ENCODE measurements around the gene ZNF324. TPM values are rescaled to one million over a fixed set of nuclear protein-coding genes. Genes with fewer than 3 reads are reported as not detected.

The ZNF324 gene
- total and polyA plus RNA-seq, 2 of the 13 experiments (the other 11 are each of a cell fraction or from before 2014, with no cell fraction given) = 1.1 to 4.7 TPM

GRCh38 chr19:58513694-58514563 is 47.0 kb downstream of the ZNF324 start (continued):
- TF ChIP-seq, protein P1, sequence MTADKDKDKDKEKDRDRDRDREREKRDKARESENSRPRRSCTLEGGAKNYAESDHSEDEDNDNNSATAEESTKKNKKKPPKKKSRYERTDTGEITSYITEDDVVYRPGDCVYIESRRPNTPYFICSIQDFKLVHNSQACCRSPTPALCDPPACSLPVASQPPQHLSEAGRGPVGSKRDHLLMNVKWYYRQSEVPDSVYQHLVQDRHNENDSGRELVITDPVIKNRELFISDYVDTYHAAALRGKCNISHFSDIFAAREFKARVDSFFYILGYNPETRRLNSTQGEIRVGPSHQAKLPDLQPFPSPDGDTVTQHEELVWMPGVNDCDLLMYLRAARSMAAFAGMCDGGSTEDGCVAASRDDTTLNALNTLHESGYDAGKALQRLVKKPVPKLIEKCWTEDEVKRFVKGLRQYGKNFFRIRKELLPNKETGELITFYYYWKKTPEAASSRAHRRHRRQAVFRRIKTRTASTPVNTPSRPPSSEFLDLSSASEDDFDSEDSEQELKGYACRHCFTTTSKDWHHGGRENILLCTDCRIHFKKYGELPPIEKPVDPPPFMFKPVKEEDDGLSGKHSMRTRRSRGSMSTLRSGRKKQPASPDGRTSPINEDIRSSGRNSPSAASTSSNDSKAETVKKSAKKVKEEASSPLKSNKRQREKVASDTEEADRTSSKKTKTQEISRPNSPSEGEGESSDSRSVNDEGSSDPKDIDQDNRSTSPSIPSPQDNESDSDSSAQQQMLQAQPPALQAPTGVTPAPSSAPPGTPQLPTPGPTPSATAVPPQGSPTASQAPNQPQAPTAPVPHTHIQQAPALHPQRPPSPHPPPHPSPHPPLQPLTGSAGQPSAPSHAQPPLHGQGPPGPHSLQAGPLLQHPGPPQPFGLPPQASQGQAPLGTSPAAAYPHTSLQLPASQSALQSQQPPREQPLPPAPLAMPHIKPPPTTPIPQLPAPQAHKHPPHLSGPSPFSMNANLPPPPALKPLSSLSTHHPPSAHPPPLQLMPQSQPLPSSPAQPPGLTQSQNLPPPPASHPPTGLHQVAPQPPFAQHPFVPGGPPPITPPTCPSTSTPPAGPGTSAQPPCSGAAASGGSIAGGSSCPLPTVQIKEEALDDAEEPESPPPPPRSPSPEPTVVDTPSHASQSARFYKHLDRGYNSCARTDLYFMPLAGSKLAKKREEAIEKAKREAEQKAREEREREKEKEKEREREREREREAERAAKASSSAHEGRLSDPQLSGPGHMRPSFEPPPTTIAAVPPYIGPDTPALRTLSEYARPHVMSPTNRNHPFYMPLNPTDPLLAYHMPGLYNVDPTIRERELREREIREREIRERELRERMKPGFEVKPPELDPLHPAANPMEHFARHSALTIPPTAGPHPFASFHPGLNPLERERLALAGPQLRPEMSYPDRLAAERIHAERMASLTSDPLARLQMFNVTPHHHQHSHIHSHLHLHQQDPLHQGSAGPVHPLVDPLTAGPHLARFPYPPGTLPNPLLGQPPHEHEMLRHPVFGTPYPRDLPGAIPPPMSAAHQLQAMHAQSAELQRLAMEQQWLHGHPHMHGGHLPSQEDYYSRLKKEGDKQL (CRISPR knock-in tag; IDR thresholded peaks at IDR 0.05; ENCODE audit: low read depth) = 0 out of 2 replicates have a peak, but pooled peaks have one; percentile 35
- TF ChIP-seq, protein P2, sequence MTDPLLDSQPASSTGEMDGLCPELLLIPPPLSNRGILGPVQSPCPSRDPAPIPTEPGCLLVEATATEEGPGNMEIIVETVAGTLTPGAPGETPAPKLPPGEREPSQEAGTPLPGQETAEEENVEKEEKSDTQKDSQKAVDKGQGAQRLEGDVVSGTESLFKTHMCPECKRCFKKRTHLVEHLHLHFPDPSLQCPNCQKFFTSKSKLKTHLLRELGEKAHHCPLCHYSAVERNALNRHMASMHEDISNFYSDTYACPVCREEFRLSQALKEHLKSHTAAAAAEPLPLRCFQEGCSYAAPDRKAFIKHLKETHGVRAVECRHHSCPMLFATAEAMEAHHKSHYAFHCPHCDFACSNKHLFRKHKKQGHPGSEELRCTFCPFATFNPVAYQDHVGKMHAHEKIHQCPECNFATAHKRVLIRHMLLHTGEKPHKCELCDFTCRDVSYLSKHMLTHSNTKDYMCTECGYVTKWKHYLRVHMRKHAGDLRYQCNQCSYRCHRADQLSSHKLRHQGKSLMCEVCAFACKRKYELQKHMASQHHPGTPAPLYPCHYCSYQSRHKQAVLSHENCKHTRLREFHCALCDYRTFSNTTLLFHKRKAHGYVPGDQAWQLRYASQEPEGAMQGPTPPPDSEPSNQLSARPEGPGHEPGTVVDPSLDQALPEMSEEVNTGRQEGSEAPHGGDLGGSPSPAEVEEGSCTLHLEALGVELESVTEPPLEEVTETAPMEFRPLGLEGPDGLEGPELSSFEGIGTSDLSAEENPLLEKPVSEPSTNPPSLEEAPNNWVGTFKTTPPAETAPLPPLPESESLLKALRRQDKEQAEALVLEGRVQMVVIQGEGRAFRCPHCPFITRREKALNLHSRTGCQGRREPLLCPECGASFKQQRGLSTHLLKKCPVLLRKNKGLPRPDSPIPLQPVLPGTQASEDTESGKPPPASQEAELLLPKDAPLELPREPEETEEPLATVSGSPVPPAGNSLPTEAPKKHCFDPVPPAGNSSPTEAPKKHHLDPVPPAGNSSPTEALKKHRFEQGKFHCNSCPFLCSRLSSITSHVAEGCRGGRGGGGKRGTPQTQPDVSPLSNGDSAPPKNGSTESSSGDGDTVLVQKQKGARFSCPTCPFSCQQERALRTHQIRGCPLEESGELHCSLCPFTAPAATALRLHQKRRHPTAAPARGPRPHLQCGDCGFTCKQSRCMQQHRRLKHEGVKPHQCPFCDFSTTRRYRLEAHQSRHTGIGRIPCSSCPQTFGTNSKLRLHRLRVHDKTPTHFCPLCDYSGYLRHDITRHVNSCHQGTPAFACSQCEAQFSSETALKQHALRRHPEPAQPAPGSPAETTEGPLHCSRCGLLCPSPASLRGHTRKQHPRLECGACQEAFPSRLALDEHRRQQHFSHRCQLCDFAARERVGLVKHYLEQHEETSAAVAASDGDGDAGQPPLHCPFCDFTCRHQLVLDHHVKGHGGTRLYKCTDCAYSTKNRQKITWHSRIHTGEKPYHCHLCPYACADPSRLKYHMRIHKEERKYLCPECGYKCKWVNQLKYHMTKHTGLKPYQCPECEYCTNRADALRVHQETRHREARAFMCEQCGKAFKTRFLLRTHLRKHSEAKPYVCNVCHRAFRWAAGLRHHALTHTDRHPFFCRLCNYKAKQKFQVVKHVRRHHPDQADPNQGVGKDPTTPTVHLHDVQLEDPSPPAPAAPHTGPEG (CRISPR knock-in tag; IDR thresholded peaks at IDR 0.05) = peak; percentile 53; the same call in 1 of the 2 replicates
- TF ChIP-seq SATB2 (CRISPR knock-in tag; IDR thresholded peaks at IDR 0.05) (no peak), CCDC6 (CRISPR knock-in tag; IDR thresholded peaks at IDR 0.05) (peak; percentile 93; the same call in 1 of the 2 replicates), ATF6 (CRISPR knock-in tag; conservative IDR thresholded peaks at IDR 0.05) (no peak), ZFX (CRISPR knock-in tag; IDR thresholded peaks at IDR 0.05; ENCODE audit: low read depth) (peak; percentile 91), NAIF1 (CRISPR knock-in tag; IDR thresholded peaks at IDR 0.05; ENCODE audit: borderline replicate concordance) (peak; percentile 98), NR2C2 (CRISPR knock-in tag; IDR thresholded peaks at IDR 0.05; ENCODE audit: borderline replicate concordance) (peak; percentile 52; the same call in 1 of the 2 replicates), FOSL2 (CRISPR knock-in tag; IDR thresholded peaks at IDR 0.05) (peak; percentile 17; the same call in 1 of the 2 replicates), ZNF34 (CRISPR knock-in tag; IDR thresholded peaks at IDR 0.05; ENCODE audit: borderline replicate concordance) (0 out of 2 replicates have a peak, but pooled peaks have one; percentile 46)
- TF ChIP-seq, protein P3, sequence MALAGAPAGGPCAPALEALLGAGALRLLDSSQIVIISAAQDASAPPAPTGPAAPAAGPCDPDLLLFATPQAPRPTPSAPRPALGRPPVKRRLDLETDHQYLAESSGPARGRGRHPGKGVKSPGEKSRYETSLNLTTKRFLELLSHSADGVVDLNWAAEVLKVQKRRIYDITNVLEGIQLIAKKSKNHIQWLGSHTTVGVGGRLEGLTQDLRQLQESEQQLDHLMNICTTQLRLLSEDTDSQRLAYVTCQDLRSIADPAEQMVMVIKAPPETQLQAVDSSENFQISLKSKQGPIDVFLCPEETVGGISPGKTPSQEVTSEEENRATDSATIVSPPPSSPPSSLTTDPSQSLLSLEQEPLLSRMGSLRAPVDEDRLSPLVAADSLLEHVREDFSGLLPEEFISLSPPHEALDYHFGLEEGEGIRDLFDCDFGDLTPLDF (CRISPR knock-in tag; IDR thresholded peaks at IDR 0.05) = peak; percentile 78
